GM21529 (cell line): Measurements from ENCODE around the gene NFE2L3.
A peak's percentile ranks its signal among the peaks of the same experiment; 100 is the strongest.
"Not testable (repeated sequence)": the region's sequence is repeated elsewhere in the genome, so short reads cannot be mapped to it uniquely, and the experiment has no call there.

Experiments
- ATAC-seq: cut with Tn5 transposase; IDR thresholded peaks from one replicate; pipeline ENCODE4 v1.9.1; 2021; ENCODE audit not compliant: unreplicated experiment

Gene NFE2L3

GRCh38 chr7:26166684-26167266 is 14.8 kb downstream of the NFE2L3 start:
- peak; percentile 34 for ATAC-seq

GRCh38 chr7:26167303-26167934 is 15.4 kb downstream of the NFE2L3 start:
- ATAC-seq = peak; percentile 70

- ATAC-seq = no peak
Measured at GRCh38 chr7:26168458-26169023, 16.5 kb downstream of the NFE2L3 start.

DNA sequence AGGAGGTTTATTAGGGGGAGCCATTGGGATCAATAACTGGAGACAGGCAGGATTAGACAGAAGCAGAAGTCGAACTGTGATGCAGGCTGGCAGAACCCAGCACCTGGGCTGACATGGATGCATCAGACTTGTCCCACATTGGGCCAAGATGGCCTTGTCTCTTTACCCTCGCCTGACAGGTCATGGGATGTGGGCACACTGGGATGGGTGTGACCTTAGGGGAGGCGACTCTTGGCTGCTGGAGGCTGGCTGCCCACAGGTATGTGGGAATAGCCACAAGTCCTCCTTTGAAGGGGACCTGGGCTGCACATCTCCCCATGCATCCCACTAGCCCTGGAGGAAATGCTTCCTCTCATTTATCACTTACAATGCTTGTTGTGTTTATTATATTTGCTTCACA is 17.3 kb downstream of the NFE2L3 start:
- ATAC-seq = no peak

DNA sequence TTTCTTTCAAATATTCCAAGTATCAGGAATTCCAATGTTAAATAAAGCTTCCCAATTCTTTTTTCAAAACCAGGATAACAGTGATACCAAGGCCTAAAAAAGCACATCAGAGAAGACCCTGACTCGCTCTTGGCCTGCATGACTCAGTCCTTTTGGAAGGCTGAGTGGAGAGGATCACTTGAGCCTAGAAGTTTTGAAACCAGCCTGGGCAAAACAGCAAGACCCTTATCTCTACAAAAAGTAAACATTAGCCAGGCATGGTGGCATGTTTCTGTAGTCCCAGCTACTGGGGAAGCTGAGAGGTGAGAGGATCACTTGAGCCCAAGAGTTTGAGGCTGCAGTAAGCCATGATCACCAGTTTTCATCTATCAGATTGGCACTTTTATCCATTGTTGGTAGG is 18.7 kb downstream of the NFE2L3 start:
- no peak for ATAC-seq

- ATAC-seq = no peak
Measured at GRCh38 chr7:26171601-26172000, 19.6 kb downstream of the NFE2L3 start.

GRCh38 chr7:26172048-26172447 is 20.1 kb downstream of the NFE2L3 start:
- no peak for ATAC-seq

DNA sequence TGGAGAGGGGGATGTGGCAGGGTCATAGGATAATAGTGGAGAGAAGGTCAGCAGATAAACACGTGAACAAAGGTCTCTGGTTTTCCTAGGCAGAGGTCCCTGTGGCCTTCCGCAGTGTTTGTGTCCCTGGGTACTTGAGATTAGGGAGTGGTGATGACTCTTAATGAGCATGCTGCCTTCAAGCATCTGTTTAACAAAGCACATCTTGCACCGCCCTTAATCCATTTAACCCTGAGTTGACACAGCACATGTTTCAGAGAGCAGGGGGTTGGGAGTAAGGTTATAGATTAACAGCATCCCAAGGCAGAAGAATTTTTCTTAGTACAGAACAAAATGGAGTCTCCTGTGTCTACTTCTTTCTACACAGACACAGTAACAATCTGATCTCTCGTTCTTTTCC is 23.9 kb downstream of the NFE2L3 start:
- not testable (repeated sequence) for ATAC-seq

DNA sequence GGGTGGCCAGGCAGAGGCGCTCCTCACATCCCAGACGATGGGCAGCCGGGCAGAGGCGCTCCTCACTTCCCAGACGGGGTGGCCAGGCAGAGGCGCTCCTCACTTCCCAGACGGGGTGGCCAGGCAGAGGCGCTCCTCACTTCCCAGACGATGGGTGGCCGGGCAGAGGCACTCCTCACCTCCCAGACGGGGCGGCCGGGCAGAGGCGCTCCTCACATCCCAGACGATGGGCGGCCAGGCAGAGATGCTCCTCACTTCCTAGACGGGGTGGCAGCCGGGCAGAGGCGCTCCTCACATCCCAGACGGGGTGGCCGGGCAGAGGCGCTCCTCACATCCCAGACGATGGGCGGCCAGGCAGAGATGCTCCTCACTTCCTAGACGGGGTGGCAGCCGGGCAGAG is 24.7 kb downstream of the NFE2L3 start:
- not testable (repeated sequence) for ATAC-seq

GRCh38 chr7:26177269-26177668 is 25.3 kb downstream of the NFE2L3 start:
- ATAC-seq = not testable (repeated sequence)

- no peak for ATAC-seq
Measured at GRCh38 chr7:26178272-26178960, 26.4 kb downstream of the NFE2L3 start.

- ATAC-seq = no peak
Measured at GRCh38 chr7:26179422-26179821, 27.4 kb downstream of the NFE2L3 start.

GRCh38 chr7:26179826-26180497 is 28.0 kb downstream of the NFE2L3 start:
- no peak for ATAC-seq

DNA sequence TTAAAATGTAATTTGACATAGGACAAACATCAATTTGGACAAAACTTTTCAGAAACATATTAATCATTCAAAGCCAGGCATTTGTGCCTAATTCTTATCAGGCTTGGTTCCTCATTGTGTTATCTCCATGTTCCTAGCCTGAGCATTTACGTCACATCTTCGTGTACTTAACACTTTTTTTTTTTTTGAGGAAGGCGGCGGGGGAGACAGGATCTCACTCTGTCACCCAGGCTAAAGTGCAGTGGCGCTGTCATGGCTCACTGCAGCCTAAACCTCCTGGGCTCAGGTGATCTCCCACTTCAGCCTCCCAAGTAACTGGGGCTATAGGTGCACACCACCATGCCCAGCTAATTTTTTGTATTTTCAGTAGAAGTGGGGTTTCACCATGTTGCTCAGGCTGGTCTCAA is 28.8 kb downstream of the NFE2L3 start:
- no peak for ATAC-seq

GRCh38 chr7:26181474-26182227 is 29.7 kb downstream of the NFE2L3 start:
- no peak for ATAC-seq

GRCh38 chr7:26182283-26182682 is 30.3 kb downstream of the NFE2L3 start:
- no peak for ATAC-seq

- ATAC-seq = no peak
Measured at GRCh38 chr7:26182706-26183105, 30.7 kb downstream of the NFE2L3 start.

DNA sequence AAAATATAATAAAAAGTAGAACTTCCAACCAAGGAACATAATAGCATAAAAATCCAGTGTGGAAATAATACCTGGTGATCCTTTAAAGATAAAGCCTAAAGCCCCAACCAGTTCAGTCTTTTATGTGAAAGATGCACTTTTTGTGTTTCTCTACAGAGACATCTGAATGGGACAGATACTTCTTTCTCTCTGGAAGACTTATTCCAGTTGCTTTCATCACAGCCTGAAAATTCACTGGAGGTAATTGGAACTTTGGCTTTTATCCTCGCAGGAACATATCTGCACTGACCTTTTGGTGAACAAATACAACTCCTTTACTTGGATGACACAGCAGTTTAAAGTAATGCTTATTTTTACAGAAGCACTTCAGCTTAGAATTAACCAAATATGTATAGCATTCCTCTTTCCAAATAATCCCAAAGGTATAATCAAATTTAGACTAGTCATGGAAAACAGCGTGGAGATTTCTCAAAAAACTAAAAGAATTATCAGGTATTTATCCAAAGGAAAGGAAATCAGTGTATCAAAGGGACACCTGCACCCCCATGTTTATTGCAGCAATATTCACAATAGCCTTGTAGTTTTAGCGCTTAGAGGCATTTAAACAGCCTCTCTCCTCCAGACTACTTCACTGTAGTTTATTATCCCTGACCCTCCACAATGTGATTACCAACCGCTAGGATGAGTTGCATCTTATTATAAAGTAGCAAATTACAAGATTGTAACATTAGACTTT is 31.7 kb downstream of the NFE2L3 start:
- no peak for ATAC-seq

- ATAC-seq = not testable (repeated sequence)
Measured at GRCh38 chr7:26184281-26185101, 32.5 kb downstream of the NFE2L3 start.
